ENCODE data around the gene TTC3. TPM values are rescaled to one million over a fixed set of nuclear protein-coding genes. Genes with fewer than 3 reads are reported as not detected.
"Not testable (repeated sequence)": the region's sequence is repeated elsewhere in the genome, so short reads cannot be mapped to it uniquely, and the experiment has no call there.

TTC3 gene
- total RNA-seq, result 100 to 1,000 TPM; 118 to 422 (median 314) TPM

GRCh38 chr21:37072988-37073416 lies at the start of gene TTC3, which contains the start of gene PIGP:
TTC3 (plus strand) TSS chr21:37073254; CDS start chr21:37087258, 14,004 bp downstream.
PIGP (minus strand) TSS chr21:37073071; CDS start chr21:37072515, 556 bp downstream.
- WGBS, 10 experiments, result 0% methylated on average over 8 of the region's 61 CpGs; no CpG with 5 or more reads in 9 of the 10 experiments
- in situ Hi-C loops (cut with MboI; ENCODE audit: low pct_unique_long_range_greater_than_20kb in 2 of 9, low sequenced_read_pairs in 9 of 9, unreplicated experiment in 9 of 9), result no loop called here
- Histone ChIP-seq H3K4me3 (peak within 1 kb of the TSS; percentile 69 to 99 (median 79)), H3K4me1 (replicated peaks in 1 of 2) (peaks cover 7 to 15% of the 10 kb centered on the region in 2 donors), H3K27ac (peak within 1 kb of the TSS; percentile 98 to 99)
- ATAC-seq (replicated peaks in 6 of 8), result peak; percentile 67 to 82 (median 78)

- in situ Hi-C loops (cut with MboI; ENCODE audit: low pct_unique_long_range_greater_than_20kb in 2 of 9, low sequenced_read_pairs in 9 of 9, unreplicated experiment in 9 of 9), result no loop called here
- H3K4me1 ChIP-seq (replicated peaks in 1 of 2), result peaks cover 0 to 6% of the 10 kb centered on the region in 2 donors
- no peak overlapping the region for H3K4me3 ChIP-seq
- ATAC-seq (replicated peaks in 6 of 8), result peak in 5 of 8 experiments; percentile 52 to 73 (median 66)
- H3K27ac ChIP-seq, result no peak overlapping the region
- 0 to 63% (median 44%) methylated on average over 1 to 4 of the region's 4 CpGs; no CpG with 5 or more reads in 3 of the 10 experiments for WGBS, 10 experiments
Measured at GRCh38 chr21:37026499-37026898, 46.6 kb upstream of the TTC3 start.

GRCh38 chr21:37028570-37028969 lies 44.5 kb upstream of the TTC3 start:
- H3K27ac ChIP-seq, result no peak overlapping the region
- 17 to 100% (median 70%) methylated on average over 1 to 4 of the region's 4 CpGs for WGBS, 10 experiments
- H3K4me1 ChIP-seq (replicated peaks in 1 of 2), result peaks cover 0 to 6% of the 10 kb centered on the region in 2 donors
- no peak overlapping the region for H3K4me3 ChIP-seq
- peak in 4 of 8 experiments; percentile 40 to 89 (median 82) for ATAC-seq (replicated peaks in 6 of 8)
- in situ Hi-C loops (cut with MboI; ENCODE audit: low pct_unique_long_range_greater_than_20kb in 2 of 9, low sequenced_read_pairs in 9 of 9, unreplicated experiment in 9 of 9), result no loop called here

- no peak for ATAC-seq (replicated peaks in 6 of 8)
- in situ Hi-C loops (cut with MboI; ENCODE audit: low pct_unique_long_range_greater_than_20kb in 2 of 9, low sequenced_read_pairs in 9 of 9, unreplicated experiment in 9 of 9), result no loop called here
- Histone ChIP-seq H3K4me1 (replicated peaks in 1 of 2) (peaks cover 0 to 6% of the 10 kb centered on the region in 2 donors), H3K27ac (no peak overlapping the region), H3K4me3 (no peak overlapping the region)
- 88 to 100% (median 93%) methylated on average over 1 to 4 of the region's 4 CpGs for WGBS, 10 experiments
Measured at GRCh38 chr21:37030864-37031263, 42.2 kb upstream of the TTC3 start.

GRCh38 chr21:37032293-37032692 lies 40.8 kb upstream of the TTC3 start:
- Histone ChIP-seq H3K4me3 (no peak overlapping the region), H3K4me1 (replicated peaks in 1 of 2) (no peaks in the 10 kb centered on the region), H3K27ac (no peak overlapping the region)
- 56 to 90% (median 85%) methylated on average over 1 to 5 of the region's 5 CpGs; no CpG with 5 or more reads in 1 of the 10 experiments for WGBS, 10 experiments
- no peak for ATAC-seq (replicated peaks in 6 of 8)
- in situ Hi-C loops (cut with MboI; ENCODE audit: low pct_unique_long_range_greater_than_20kb in 2 of 9, low sequenced_read_pairs in 9 of 9, unreplicated experiment in 9 of 9), result no loop called here

- in situ Hi-C loops (cut with MboI; ENCODE audit: low pct_unique_long_range_greater_than_20kb in 2 of 9, low sequenced_read_pairs in 9 of 9, unreplicated experiment in 9 of 9), result no loop called here
- H3K4me3 ChIP-seq, result no peak overlapping the region
- peak; percentile 54 to 98 (median 96) for ATAC-seq (replicated peaks in 6 of 8)
- H3K27ac ChIP-seq, result no peak overlapping the region
- WGBS, 10 experiments, result 0 to 100% (median 53%) methylated on average over 1 to 4 of the region's 4 CpGs; no CpG with 5 or more reads in 1 of the 10 experiments
- no peaks in the 10 kb centered on the region for H3K4me1 ChIP-seq (replicated peaks in 1 of 2)
Measured at GRCh38 chr21:37032877-37033471, 40.1 kb upstream of the TTC3 start.

- WGBS, 10 experiments, result 67 to 100% (median 75%) methylated on average over 1 to 4 of the region's 4 CpGs; no CpG with 5 or more reads in 2 of the 10 experiments
- H3K27ac ChIP-seq; H3K4me1 ChIP-seq (replicated peaks in 1 of 2); in situ Hi-C loops (cut with MboI; ENCODE audit: low pct_unique_long_range_greater_than_20kb in 2 of 9, low sequenced_read_pairs in 9 of 9, unreplicated experiment in 9 of 9); ATAC-seq (replicated peaks in 6 of 8); H3K4me3 ChIP-seq: not testable (repeated sequence)
Measured at GRCh38 chr21:37034394-37034793, 38.7 kb upstream of the TTC3 start.

GRCh38 chr21:37036177-37036576 lies 36.9 kb upstream of the TTC3 start:
- 62 to 100% (median 97%) methylated on average over 2 to 4 of the region's 4 CpGs for WGBS, 10 experiments
- Histone ChIP-seq H3K27ac (no peak overlapping the region), H3K4me3 (no peak overlapping the region), H3K4me1 (replicated peaks in 1 of 2) (peaks cover 0 to 6% of the 10 kb centered on the region in 2 donors)
- in situ Hi-C loops (cut with MboI; ENCODE audit: low pct_unique_long_range_greater_than_20kb in 2 of 9, low sequenced_read_pairs in 9 of 9, unreplicated experiment in 9 of 9), result no loop called here
- no peak for ATAC-seq (replicated peaks in 6 of 8)

GRCh38 chr21:37039411-37040075 lies 33.5 kb upstream of the TTC3 start:
- H3K4me3 ChIP-seq, result no peak overlapping the region
- peak in 5 of 8 experiments; percentile 19 to 55 (median 24) for ATAC-seq (replicated peaks in 6 of 8)
- in situ Hi-C loops (cut with MboI; ENCODE audit: low pct_unique_long_range_greater_than_20kb in 2 of 9, low sequenced_read_pairs in 9 of 9, unreplicated experiment in 9 of 9), result no loop called here
- H3K27ac ChIP-seq, result no peak overlapping the region
- peaks cover 0 to 6% of the 10 kb centered on the region in 2 donors for H3K4me1 ChIP-seq (replicated peaks in 1 of 2)
- 32 to 93% (median 60%) methylated on average over 1 to 5 of the region's 9 CpGs; no CpG with 5 or more reads in 4 of the 10 experiments for WGBS, 10 experiments

- ATAC-seq (replicated peaks in 6 of 8), result no peak
- in situ Hi-C loops (cut with MboI; ENCODE audit: low pct_unique_long_range_greater_than_20kb in 2 of 9, low sequenced_read_pairs in 9 of 9, unreplicated experiment in 9 of 9), result no loop called here
- H3K4me1 ChIP-seq (replicated peaks in 1 of 2), result peaks cover 0 to 6% of the 10 kb centered on the region in 2 donors
- H3K4me3 ChIP-seq, result no peak overlapping the region
- H3K27ac ChIP-seq, result no peak overlapping the region
- WGBS, 10 experiments, result 49 to 100% (median 92%) methylated on average over 1 to 3 of the region's 3 CpGs; no CpG with 5 or more reads in 3 of the 10 experiments
Measured at GRCh38 chr21:37040212-37040611, 32.8 kb upstream of the TTC3 start.

- WGBS, 10 experiments, result 70 to 100% (median 100%) methylated on average over 1 to 2 of the region's 4 CpGs; no CpG with 5 or more reads in 4 of the 10 experiments
- H3K4me1 ChIP-seq (replicated peaks in 1 of 2), result peaks cover 0 to 6% of the 10 kb centered on the region in 2 donors
- ATAC-seq (replicated peaks in 6 of 8), result peak in 1 of 8 experiments; percentile 36
- no peak overlapping the region for H3K4me3 ChIP-seq
- H3K27ac ChIP-seq, result no peak overlapping the region
- in situ Hi-C loops (cut with MboI; ENCODE audit: low pct_unique_long_range_greater_than_20kb in 2 of 9, low sequenced_read_pairs in 9 of 9, unreplicated experiment in 9 of 9), result no loop called here
Measured at GRCh38 chr21:37041706-37042271, 31.3 kb upstream of the TTC3 start.

- 71 to 100% (median 90%) methylated on average over 1 to 4 of the region's 6 CpGs; no CpG with 5 or more reads in 7 of the 10 experiments for WGBS, 10 experiments
- ATAC-seq (replicated peaks in 6 of 8), result no peak
- in situ Hi-C loops (cut with MboI; ENCODE audit: low pct_unique_long_range_greater_than_20kb in 2 of 9, low sequenced_read_pairs in 9 of 9, unreplicated experiment in 9 of 9), result no loop called here
- no peak overlapping the region for H3K27ac ChIP-seq
- H3K4me1 ChIP-seq (replicated peaks in 1 of 2), result peaks cover 0 to 6% of the 10 kb centered on the region in 2 donors
- no peak overlapping the region for H3K4me3 ChIP-seq
Measured at GRCh38 chr21:37043818-37044217, 29.2 kb upstream of the TTC3 start.

GRCh38 chr21:37044643-37045042 lies 28.4 kb upstream of the TTC3 start:
- in situ Hi-C loops (cut with MboI; ENCODE audit: low pct_unique_long_range_greater_than_20kb in 2 of 9, low sequenced_read_pairs in 9 of 9, unreplicated experiment in 9 of 9), result no loop called here
- no peaks in the 10 kb centered on the region for H3K4me1 ChIP-seq (replicated peaks in 1 of 2)
- ATAC-seq (replicated peaks in 6 of 8), result no peak
- 97 to 100% (median 100%) methylated on average over 1 to 3 of the region's 3 CpGs; no CpG with 5 or more reads in 4 of the 10 experiments for WGBS, 10 experiments
- H3K27ac ChIP-seq, result no peak overlapping the region
- H3K4me3 ChIP-seq, result no peak overlapping the region

Data from motor neuron (in vitro differentiated cells).